ENCODE measurements around the gene COX19.
"Not testable (repeated sequence)": the region's sequence is repeated elsewhere in the genome, so short reads cannot be mapped to it uniquely, and the experiment has no call there.

COX19 gene

GRCh38 chr7:947391-948210 is 27.7 kb downstream of the COX19 start:
- in situ Hi-C loops (cut with MboI; ENCODE audit: low sequenced_read_pairs): no loop called here

DNA sequence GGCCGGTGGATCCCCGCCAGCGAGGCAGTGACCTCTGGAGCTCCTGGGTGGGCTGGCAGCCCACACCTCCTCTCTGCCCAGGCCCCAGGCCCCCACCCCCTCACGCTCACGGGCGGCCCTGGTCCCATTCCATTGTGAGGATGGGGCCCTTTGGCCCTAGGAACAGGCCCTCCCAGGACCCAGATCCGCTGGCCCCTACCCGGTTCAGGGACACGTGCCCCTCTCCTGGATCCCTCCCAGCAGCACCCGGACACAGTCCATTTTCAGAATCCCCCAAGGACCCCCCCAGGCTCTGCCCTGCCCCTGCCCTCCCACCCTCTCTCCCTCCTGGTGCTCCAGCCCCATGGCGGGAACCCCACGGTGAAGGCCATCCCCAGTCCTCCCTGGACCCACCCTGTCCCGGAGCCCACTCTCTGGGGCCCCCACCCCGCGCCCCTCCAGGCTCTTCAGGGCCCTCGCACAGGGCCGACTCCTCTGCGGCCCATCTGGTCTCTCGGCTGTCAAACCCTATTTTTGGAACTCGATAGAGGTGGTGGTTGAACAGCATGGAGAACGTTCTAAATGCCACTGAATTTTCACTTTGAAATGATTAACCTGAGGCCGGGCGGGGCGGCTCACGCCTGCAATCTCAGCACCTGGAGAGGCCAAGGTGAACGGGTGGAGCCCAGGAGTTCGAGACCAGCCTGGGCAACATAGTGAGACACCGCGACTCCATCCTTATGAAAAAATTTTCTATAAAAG is 28.9 kb downstream of the COX19 start:
- in situ Hi-C loops (cut with MboI; ENCODE audit: low sequenced_read_pairs): no loop called here

DNA sequence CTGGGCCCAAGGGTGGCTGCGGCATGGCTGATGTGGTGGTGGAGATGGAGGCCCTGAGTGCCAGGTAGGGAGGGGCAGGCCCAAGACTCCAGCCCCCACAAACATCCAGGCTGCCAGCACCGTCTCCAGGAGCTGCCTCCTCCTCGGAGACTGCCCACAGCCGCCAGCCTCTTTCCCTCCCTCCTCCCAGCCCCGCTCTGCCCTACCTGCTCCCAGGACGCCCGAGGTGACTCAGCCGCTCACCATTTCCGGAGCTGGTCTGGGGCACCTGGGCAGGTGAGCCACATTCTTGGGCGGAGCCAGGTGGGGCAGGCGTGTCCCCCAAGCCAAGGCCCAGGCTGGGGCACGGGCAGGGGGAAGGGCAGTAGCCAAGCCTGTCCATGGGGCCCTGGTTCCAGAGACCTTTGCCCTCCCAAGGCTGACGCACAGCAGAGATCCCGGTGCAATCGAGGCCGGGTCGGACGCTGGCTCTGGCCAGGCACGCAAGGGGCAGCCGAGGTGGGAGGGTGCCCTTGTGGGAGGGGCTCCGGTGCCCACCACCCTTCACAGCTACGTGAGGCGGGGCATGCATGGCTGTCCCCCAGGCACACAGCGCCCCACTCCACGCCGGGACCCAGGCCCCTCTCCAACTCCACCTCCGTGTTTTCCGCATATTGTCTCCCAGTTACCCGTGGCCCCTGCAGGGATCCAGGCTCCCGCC is 29.6 kb downstream of the COX19 start:
- in situ Hi-C loops (cut with MboI; ENCODE audit: low sequenced_read_pairs): no loop called here

- in situ Hi-C loops (cut with MboI; ENCODE audit: low sequenced_read_pairs): no loop called here
Measured at GRCh38 chr7:945147-945555, 30.2 kb downstream of the COX19 start.

DNA sequence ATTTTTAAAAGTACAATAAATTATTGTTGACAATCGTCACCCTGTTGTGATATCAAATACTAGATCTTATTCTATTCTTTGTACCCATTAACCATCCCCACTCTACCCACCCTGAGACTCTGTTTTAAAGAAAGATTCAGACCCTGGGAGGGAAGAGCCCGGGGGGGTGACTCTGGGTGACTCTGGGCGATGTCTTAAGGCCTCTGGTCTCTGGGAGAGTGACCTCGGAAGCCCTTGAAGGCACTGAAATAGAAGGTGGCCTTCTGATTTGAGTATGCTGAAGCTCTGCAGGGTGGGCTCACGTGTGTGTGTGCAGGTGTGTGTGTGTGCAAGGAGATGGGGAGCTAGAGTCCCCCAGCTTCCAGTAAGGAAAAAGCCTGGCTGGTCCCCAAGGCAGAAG is 30.6 kb downstream of the COX19 start:
- in situ Hi-C loops (cut with MboI; ENCODE audit: low sequenced_read_pairs): no loop called here

DNA sequence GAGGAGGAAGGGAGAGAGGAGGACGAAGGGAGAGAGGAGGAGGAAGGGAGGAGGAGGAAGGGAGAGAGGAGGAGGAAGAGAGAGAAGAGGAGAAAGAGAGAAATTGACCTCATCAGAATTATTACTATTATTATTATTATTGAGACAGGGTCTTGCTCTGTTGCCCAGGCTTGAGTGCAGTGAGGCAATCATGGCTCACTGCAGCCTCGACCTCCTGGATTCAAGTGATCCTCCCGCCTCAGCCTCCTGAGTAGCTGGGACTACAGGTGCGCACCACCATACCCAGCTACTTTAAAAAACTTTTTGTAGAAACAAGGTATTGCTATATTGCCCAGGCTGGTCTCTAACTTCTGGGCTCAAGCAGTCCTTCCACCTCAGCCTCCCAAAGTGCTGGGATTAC is 31.6 kb downstream of the COX19 start:
- in situ Hi-C loops (cut with MboI; ENCODE audit: low sequenced_read_pairs): not testable (repeated sequence)

DNA sequence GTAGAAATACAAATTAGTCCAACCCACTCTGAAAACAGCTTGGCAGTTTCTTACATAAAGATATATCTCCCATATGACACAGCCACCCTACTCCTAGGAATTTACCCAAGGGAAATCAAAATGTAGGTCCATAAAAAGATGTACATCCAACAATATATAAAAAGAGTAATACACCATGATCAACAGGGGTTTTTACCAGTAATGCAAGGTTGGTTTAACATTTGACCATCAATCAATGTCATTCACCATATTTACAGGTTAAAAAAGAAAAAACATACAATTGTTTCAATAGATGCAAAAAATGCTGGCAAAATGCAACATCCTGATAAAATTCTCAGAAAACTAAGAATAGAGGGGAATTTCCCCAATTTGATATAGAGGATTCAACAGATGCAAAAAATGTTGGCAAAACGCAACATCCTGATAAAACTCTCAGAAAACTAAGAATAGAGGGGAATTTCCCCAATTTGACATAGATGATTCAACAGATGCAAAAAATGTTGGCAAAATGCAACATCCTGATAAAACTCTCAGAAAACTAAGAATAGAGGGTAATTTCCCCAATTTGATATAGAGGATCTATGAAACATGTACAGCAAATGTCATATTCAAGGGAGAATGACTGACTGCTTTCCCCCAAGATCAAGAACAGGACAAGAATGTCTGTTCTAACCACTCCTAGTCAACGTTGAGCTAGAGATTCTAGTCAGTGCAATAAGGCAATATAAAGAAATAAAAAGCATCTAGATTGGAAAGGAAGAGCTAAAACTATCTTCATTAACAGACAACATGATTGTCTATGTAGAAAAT is 34.5 kb downstream of the COX19 start:
- in situ Hi-C loops (cut with MboI; ENCODE audit: low sequenced_read_pairs): no loop called here

- in situ Hi-C loops (cut with MboI; ENCODE audit: low sequenced_read_pairs): no loop called here
Measured at GRCh38 chr7:939843-940242, 35.5 kb downstream of the COX19 start.

- in situ Hi-C loops (cut with MboI; ENCODE audit: low sequenced_read_pairs): no loop called here
Measured at GRCh38 chr7:938546-939185, 36.7 kb downstream of the COX19 start.

DNA sequence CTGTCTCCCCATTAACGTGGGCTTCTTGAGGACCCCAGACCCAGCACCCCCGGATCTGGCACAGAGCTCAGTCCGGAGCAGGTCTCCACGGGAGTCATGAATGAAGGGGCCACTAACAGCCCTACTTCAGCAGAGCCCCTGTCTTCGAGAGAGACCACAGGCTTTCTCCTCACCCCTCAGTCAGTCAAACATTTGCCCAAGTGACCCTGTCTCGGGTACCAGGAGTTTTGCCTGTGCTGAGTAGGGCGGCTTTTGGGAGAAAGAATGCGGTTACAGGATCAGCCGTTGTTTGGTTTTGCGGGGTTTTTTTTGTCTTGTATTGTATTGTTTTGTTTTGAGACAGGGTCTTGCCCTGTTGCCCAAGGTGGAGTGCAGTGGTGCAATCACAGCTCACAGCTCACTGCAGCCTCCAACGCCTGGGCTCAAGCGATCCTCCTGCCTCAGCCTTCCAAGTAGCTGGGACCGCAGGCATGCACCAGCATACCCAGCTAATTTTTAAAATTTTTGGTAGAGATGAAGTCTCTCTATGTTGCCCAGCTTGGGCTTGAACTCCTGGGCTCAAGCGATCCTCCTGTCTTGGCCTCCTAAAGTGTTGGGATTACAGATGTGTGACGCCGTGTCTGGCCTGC is 37.4 kb downstream of the COX19 start:
- in situ Hi-C loops (cut with MboI; ENCODE audit: low sequenced_read_pairs): no loop called here

DNA sequence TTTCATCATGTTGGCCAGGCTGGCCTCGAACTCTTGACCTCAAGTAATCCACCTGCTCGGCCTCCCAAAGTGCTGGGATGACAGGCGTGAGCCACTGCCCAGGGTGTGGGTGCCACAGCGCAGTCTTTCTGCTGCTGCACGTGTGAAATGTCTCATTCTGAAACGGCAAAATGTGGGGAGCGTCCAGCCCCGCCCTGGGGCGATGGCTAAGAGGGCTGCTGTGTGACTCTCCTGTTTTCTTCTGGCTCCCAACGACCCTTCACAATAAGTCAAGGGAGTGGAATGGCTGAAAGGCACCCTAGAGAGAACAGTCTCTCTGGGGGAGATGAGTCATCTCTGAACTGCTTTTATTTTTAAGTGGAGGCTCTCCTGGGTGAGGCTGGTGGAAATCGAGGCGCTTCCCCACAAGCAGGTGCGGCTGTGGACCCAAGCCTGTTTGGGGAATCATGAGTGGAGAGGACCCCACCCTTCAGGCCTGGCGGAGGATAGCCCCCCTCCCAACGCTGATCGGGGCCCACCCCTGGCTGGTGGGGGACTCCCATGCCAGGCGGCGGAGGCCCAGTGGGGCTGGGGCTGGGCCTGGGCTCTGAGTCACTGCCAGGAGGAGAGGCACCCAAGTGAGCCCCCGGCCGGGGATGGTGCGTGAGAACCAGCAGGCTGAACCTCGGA is 38.8 kb downstream of the COX19 start:
- in situ Hi-C loops (cut with MboI; ENCODE audit: low sequenced_read_pairs): no loop called here

DNA sequence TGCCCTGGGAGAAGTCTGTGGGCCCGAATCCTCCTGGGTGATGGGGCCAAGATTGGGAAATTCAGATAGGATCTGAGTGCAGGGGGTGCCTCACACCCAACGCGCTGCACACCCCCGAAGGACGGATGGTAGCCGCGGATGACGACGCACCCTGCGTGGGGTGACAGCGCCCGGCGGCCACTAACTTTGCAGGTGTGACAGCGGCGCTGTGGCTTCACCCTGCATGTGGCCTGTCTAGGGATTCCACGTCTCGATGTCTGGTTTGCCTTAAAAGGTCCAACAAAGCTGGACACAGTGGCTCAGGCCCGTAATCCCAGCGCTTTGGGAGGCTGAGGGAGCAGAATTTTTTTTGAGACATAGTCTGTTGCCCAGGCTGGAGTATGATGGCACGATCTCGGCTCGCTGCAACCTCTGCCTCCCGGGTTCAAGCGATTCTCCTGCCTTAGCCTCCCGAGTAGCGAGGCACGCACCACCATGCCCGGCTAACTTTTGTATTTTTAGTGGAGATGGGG is 39.4 kb downstream of the COX19 start:
- in situ Hi-C loops (cut with MboI; ENCODE audit: low sequenced_read_pairs): no loop called here

DNA sequence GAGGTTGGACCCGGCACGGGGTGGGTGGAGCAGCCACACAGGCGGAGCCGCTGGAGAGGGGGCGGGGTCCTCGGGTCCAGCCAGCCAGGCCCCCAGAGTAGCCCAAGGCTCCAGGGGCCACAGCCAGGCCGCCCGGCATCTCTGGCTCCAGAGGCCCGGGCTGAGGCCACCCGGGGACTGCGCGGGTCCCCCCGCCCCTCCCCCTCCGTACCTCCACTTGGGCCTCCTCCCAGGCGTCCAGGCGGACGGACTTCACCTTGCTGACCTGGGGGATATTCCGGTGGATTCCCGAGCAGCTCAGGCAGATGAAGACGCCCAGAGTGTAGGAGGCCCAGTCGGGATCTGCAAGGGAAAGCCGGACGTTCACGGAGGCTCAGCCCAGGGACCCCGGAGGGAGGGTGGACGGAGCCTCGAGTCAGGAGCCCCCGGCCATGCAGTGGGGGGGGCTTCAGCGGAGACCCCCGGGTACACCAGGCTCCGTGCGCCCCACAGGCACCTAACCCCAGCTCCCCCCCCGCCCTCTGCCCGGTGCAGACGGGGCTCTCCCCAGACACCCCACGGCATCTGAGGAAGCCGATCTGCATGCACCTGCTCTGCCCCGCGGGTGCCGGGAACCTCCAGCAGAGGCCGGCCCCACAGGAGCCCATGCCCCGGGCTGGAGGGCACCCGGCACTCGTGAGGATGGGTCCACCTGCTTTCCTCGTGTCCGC is 40.0 kb downstream of the COX19 start:
- in situ Hi-C loops (cut with MboI; ENCODE audit: low sequenced_read_pairs): no loop called here

DNA sequence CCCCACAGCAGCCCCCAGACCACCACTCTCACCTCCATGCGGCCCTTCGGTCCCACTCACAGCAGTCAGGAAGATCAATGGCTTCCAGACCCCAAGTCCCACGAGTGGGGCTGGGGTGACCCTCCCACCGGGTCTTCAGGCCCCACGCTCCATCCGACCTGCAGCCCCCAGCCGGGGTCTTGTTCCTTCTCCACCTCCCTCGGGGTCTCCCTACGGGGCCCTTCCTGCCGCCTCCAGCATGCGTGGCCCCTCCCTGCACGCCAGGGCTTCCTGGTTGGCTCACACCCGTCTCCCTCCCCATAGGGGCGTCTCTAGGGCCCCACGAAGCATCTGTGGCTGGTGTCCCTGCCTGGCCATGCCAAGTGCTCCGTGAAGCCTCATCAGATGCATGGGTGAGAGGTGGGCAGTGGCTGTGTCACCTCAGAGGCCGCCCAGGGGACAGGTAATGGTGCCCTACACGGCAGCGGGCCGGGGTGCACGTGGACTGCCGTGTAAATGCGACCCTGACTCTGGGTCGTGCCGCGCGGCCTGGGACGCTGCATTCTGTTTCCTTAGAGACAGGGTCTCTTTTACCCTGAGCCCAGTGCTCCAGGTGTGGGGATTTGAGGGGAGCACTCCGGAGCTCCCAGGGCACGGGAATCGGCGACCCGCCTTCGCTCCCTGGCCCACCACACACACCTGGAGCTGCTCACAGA is 40.7 kb downstream of the COX19 start:
- in situ Hi-C loops (cut with MboI; ENCODE audit: low sequenced_read_pairs): no loop called here

GRCh38 chr7:932651-932975 is 42.7 kb downstream of the COX19 start:
- in situ Hi-C loops (cut with MboI; ENCODE audit: low sequenced_read_pairs): no loop called here

DNA sequence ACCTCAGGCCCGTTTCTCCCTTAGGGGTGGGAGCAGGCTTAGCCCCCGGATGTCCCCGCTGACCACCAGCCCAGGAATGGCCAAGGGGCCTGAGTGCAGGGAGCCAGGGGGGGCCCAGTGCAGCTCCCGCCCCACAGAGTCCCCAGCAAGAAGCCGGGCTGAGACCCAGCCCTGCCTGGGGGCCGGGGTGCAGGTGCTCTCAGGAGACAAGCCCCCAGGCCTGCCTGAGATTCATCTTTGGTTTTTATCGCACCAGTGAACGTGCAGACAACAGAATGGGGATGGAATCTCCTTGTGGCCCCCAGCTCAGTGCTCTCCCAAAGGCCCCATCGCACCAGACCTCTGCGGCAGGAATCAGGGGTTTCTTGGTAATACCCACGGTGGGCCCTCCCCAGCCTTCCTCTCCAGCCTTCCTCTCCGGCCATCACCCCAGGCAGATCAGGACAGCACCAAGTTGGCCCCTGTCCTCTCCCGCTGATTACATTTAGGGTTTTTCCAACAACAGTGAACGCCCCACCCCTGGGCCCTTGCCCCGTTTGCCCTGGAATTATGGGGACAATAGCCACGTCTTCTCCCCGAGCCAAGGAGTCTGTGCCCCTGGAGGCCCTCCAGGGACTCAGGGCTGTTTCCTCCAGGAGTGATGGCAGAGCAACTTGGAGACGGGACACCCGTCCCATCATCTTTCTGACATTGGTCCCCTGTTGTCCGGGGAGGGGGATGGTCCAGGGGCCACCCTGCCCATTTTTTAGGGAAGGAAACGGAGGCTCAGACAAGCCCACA is 43.3 kb downstream of the COX19 start:
- in situ Hi-C loops (cut with MboI; ENCODE audit: low sequenced_read_pairs): no loop called here

GRCh38 chr7:930975-931758 is 44.2 kb downstream of the COX19 start:
- in situ Hi-C loops (cut with MboI; ENCODE audit: low sequenced_read_pairs): no loop called here

All from hTERT RPE-1 (cell line).